Esophagus squamous epithelium (tissue), 4 donors: ENCODE measurements around the gene S100A16.

Source experiments
- POLR2A ChIP-seq, 4 donors: fragments of 450-650 bp; IDR thresholded peaks; one replicate each; pipeline ENCODE4 v1.6.1; 2017; ENCODE audit warnings: antibody characterized with exemption in 4 of 4, mild to moderate bottlenecking in 4 of 4, moderate library complexity in 3 of 4
- TF ChIP-seq, protein P1 (sequence below), 6 experiments: fragments of 450-650 bp in 4 of 6; fragments of 200-600 bp in 2 of 6; sonication (generic) in 2 of 6; IDR thresholded peaks; one replicate each; pipeline ENCODE4 v1.5.1; 2016 to 2019; ENCODE audit warnings: antibody characterized with exemption in 6 of 6, mild to moderate bottlenecking in 4 of 6, moderate library complexity in 4 of 6

GRCh38 chr1:153624965-153625611, 12.2 kb upstream of the S100A16 start:
- TF ChIP-seq, protein P1, sequence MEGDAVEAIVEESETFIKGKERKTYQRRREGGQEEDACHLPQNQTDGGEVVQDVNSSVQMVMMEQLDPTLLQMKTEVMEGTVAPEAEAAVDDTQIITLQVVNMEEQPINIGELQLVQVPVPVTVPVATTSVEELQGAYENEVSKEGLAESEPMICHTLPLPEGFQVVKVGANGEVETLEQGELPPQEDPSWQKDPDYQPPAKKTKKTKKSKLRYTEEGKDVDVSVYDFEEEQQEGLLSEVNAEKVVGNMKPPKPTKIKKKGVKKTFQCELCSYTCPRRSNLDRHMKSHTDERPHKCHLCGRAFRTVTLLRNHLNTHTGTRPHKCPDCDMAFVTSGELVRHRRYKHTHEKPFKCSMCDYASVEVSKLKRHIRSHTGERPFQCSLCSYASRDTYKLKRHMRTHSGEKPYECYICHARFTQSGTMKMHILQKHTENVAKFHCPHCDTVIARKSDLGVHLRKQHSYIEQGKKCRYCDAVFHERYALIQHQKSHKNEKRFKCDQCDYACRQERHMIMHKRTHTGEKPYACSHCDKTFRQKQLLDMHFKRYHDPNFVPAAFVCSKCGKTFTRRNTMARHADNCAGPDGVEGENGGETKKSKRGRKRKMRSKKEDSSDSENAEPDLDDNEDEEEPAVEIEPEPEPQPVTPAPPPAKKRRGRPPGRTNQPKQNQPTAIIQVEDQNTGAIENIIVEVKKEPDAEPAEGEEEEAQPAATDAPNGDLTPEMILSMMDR (IDR thresholded peaks at IDR 0.05) = no peak
- no peak for TF ChIP-seq POLR2A (IDR thresholded peaks at IDR 0.05)
